22Rv1 (cell line): ENCODE measurements around the gene P2RX3.

Experiments
- H3K27ac ChIP-seq: fragments of 450-650 bp; 2 replicates; pipeline ENCODE4 v1.5.1; 2017
- CTCF ChIP-seq: fragments of 450-650 bp; IDR thresholded peaks from 2 replicates; pipeline ENCODE4 v1.5.1; 2017; ENCODE audit warnings: mild to moderate bottlenecking
- ZFX ChIP-seq: fragments of 450-650 bp; IDR thresholded peaks from 2 replicates; pipeline ENCODE4 v1.6.1; 2017; ENCODE audit warnings: antibody characterized with exemption, borderline replicate concordance

P2RX3 gene

DNA sequence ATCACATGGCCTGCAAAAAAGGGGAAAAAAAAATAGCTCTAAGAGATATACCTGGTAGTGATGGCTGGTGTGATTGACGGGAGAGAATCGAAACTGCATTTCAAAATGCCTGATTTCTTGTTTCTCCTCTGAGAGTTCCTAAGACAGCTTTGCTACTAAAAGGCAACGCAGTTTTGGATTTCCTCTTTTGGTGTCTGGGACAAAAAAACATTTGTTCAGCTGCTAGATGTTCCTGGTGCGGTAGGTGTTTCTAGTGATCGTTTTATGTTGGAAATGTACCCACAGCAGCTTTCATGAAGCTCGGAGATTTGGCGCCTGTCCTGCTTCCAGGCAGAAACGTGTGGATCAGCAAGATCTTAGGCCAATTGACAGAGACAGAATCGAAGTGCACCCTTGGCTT lies 18.1 kb downstream of the P2RX3 start:
- no peak overlapping the region for H3K27ac ChIP-seq
- TF ChIP-seq CTCF (no peak), ZFX (no peak)

DNA sequence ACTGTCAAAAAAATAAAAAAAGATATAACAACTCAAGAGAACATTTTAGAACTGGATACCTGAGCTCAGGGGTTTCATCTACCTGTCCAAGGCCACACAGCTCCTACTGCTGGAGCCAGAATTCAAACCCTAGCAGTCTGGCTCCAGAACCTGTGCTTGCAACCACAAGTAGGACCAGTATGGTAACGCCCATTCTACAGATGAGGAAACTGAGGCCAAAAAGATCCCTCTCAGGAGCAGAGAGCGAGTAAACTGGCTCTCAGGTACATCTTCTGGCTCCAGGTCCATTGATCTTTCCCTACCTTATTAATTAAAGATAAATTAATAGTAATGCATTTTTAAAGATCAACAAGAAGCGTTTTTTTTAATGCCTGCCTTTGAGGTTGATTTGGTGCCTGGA lies 19.2 kb downstream of the P2RX3 start:
- TF ChIP-seq CTCF (no peak), ZFX (no peak)
- no peak overlapping the region for H3K27ac ChIP-seq

- no peak overlapping the region for H3K27ac ChIP-seq
- TF ChIP-seq CTCF (no peak), ZFX (no peak)
Measured at GRCh38 chr11:57357856-57358255, 19.7 kb downstream of the P2RX3 start.

DNA sequence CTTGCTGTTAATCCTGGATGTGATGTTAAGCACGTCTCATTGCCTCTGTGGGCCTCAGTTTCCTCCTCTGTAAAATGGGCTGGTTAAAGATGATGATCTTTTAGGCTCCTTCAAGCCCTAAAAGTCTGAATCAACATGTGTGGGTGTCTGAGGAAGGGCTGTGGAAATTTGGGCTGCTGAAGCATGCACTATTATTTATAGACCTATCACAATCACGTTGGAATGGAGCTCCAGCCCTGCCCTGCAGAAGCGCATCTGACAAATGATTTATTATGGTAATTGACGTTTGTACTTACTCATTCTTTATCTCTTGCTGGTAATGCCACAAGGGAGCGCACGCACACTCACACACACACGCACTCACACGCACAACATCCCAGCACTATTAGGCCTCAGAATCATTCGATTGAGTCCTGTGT lies 20.4 kb downstream of the P2RX3 start:
- TF ChIP-seq CTCF: no peak
- no peak for TF ChIP-seq ZFX

DNA sequence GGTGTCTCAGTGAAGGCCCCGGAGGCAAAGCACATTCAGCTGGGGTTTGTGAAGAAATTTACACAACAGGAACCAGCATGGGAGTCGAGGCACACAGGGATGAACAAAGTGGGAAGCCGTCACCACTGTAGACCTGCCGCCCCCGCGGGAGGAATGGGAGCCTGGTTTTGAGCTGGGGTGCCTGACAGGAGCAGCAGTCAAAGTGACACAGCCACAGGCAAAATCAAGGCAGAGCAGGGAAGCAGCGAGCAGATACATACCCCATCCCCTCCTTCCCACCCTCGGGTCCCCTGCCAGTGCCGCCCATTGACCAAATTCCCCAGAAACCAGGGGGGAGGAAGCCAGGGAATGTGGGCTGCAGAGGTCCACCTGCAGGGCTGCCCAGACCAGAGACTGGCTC lies 20.8 kb downstream of the P2RX3 start:
- H3K27ac ChIP-seq: no peak overlapping the region

More for the DNA sequence above, 20.4 kb downstream of the P2RX3 start:
- H3K27ac ChIP-seq: no peak overlapping the region

GRCh38 chr11:57359396-57359795 lies 21.2 kb downstream of the P2RX3 start:
- no peak for TF ChIP-seq CTCF
- no peak for TF ChIP-seq ZFX
- H3K27ac ChIP-seq: no peak overlapping the region

More for the DNA sequence above, 20.8 kb downstream of the P2RX3 start:
- TF ChIP-seq ZFX (no peak), CTCF (no peak)

- TF ChIP-seq CTCF: no peak
- TF ChIP-seq ZFX: no peak
- H3K27ac ChIP-seq: no peak overlapping the region
Measured at GRCh38 chr11:57359896-57360690, 21.9 kb downstream of the P2RX3 start.
